Measurements from ENCODE around the gene EDN1. TPM values are rescaled to one million over a fixed set of nuclear protein-coding genes. Genes with fewer than 3 reads are reported as not detected.

The EDN1 gene
- polyA plus RNA-seq, 3 donors = 0.11 to 0.71 TPM; not detected in 1

GRCh38 chr6:12312736-12313135, 22.6 kb downstream of the EDN1 start:
- no peak for TF ChIP-seq CTCF (IDR thresholded peaks at IDR 0.05)
- Histone ChIP-seq H3K9ac (ENCODE audit: insufficient read depth, low read length, poor library complexity, severe bottlenecking) (no peak overlapping the region), H3K4me3 (replicated peaks in 1 of 3; ENCODE audit: low read depth in 2 of 3, low read length in 3 of 3) (no peak overlapping the region), H3K27ac (ENCODE audit: low read depth in 1 of 2, low read length in 2 of 2) (no peak overlapping the region), H3K36me3 (replicated peaks in 1 of 2; ENCODE audit: control insufficient read depth in 1 of 2, insufficient read depth in 2 of 2, low read length in 2 of 2) (no peaks in the 10 kb centered on the region), H3K27me3 (ENCODE audit: control insufficient read depth in 2 of 2, insufficient read depth in 2 of 2, low read length in 2 of 2) (no peaks in the 10 kb centered on the region), H3K79me2 (ENCODE audit: insufficient read depth, low read length) (no peaks in the 10 kb centered on the region), H3K4me1 (ENCODE audit: control insufficient read depth in 1 of 2, insufficient read depth in 2 of 2, low read length in 2 of 2) (no peaks in the 10 kb centered on the region), H3K9me3 (replicated peaks in 1 of 2; ENCODE audit: control insufficient read depth in 1 of 2, insufficient read depth in 1 of 2, low read length in 2 of 2) (no peaks in the 10 kb centered on the region), H2AFZ (ENCODE audit: insufficient read depth, low read depth, low read length, poor library complexity, severe bottlenecking) (no peak overlapping the region), H4K20me1 (ENCODE audit: insufficient read depth, low read length) (no peaks in the 10 kb centered on the region), H3K4me2 (replicated peaks; ENCODE audit: extremely low read depth, low read length, poor library complexity, severe bottlenecking) (no peak overlapping the region)
- WGBS (ENCODE audit: insufficient coverage) = no CpG with 5 or more reads among the region's 2 CpGs
- no peak overlapping the region for H3K27ac Mint-ChIP-seq
- H3K9me3 Mint-ChIP-seq = no peaks in the 10 kb centered on the region
- peaks cover 2 to 9% (median 3%) of the 10 kb centered on the region in 3 donors for H3K27me3 Mint-ChIP-seq (ENCODE audit: low read depth in 3 of 3)
- no peaks in the 10 kb centered on the region for H3K36me3 Mint-ChIP-seq
- H3K4me1 Mint-ChIP-seq = no peaks in the 10 kb centered on the region
- H3K4me3 Mint-ChIP-seq = no peak overlapping the region
- no peak for DNase-seq
- intact Hi-C loops (cut with micrococcal nuclease) = no loop called here

- no peaks in the 10 kb centered on the region for H3K36me3 Mint-ChIP-seq
- Histone ChIP-seq H3K79me2 (ENCODE audit: insufficient read depth, low read length) (no peaks in the 10 kb centered on the region), H2AFZ (ENCODE audit: insufficient read depth, low read depth, low read length, poor library complexity, severe bottlenecking) (no peak overlapping the region), H3K27ac (ENCODE audit: low read depth in 1 of 2, low read length in 2 of 2) (no peak overlapping the region), H3K27me3 (ENCODE audit: control insufficient read depth in 2 of 2, insufficient read depth in 2 of 2, low read length in 2 of 2) (no peaks in the 10 kb centered on the region), H3K4me1 (ENCODE audit: control insufficient read depth in 1 of 2, insufficient read depth in 2 of 2, low read length in 2 of 2) (no peaks in the 10 kb centered on the region), H3K36me3 (replicated peaks in 1 of 2; ENCODE audit: control insufficient read depth in 1 of 2, insufficient read depth in 2 of 2, low read length in 2 of 2) (no peaks in the 10 kb centered on the region), H3K9ac (ENCODE audit: insufficient read depth, low read length, poor library complexity, severe bottlenecking) (no peak overlapping the region), H3K4me3 (replicated peaks in 1 of 3; ENCODE audit: low read depth in 2 of 3, low read length in 3 of 3) (no peak overlapping the region), H4K20me1 (ENCODE audit: insufficient read depth, low read length) (no peaks in the 10 kb centered on the region), H3K9me3 (replicated peaks in 1 of 2; ENCODE audit: control insufficient read depth in 1 of 2, insufficient read depth in 1 of 2, low read length in 2 of 2) (peaks cover under 1% of the 10 kb centered on the region in 2 donors), H3K4me2 (replicated peaks; ENCODE audit: extremely low read depth, low read length, poor library complexity, severe bottlenecking) (no peak overlapping the region)
- 97% methylated on average over 7 of the region's 12 CpGs for WGBS (ENCODE audit: insufficient coverage)
- peak overlapping the region in 1 of 7 donors; percentile 1 for H3K27ac Mint-ChIP-seq
- no peak overlapping the region for H3K4me3 Mint-ChIP-seq
- H3K4me1 Mint-ChIP-seq = no peaks in the 10 kb centered on the region
- no peak for DNase-seq
- peaks cover 0 to 3% (median 3%) of the 10 kb centered on the region in 7 donors for H3K9me3 Mint-ChIP-seq
- TF ChIP-seq CTCF (IDR thresholded peaks at IDR 0.05) = no peak
- peaks cover 2 to 9% (median 3%) of the 10 kb centered on the region in 3 donors for H3K27me3 Mint-ChIP-seq (ENCODE audit: low read depth in 3 of 3)
- intact Hi-C loops (cut with micrococcal nuclease) = no loop called here
Measured at GRCh38 chr6:12313306-12313991, 23.3 kb downstream of the EDN1 start.

Measured in CD14-positive monocyte (primary cell).